Stomach (tissue), 9 donors: ENCODE data around the gene CYBA. TPM values are rescaled to one million over a fixed set of nuclear protein-coding genes. Genes with fewer than 3 reads are reported as not detected.

Source experiments
- DNase-seq, 2 donors: peaks; one replicate each; pipeline versions ENCODE4 v3.0.0 to v3.0.0-alpha.2; 2013 to 2019
- H3K27ac ChIP-seq, 5 donors: fragments of 200-600 bp in 4 of 5; sonication (generic) in 4 of 5; one replicate each; pipeline ENCODE4 v1.5.1; 2013 to 2019; ENCODE audit warnings: mild to moderate bottlenecking in 1 of 5, moderate library complexity in 1 of 5
- H3K27me3 ChIP-seq, 3 donors: fragments of 200-600 bp; sonication (generic); one replicate each; pipeline ENCODE4 v1.5.1; 2017 to 2019; ENCODE audit warnings: mixed run types in 1 of 3
- H3K36me3 ChIP-seq, 4 donors: fragments of 200-600 bp; sonication (generic); 1 replicate in 3 of 4; 2 replicates in 1 of 4; pipeline ENCODE4 v1.5.1; 2016 to 2019
- H3K4me1 ChIP-seq, 4 donors: fragments of 200-600 bp; sonication (generic); one replicate each; pipeline ENCODE4 v1.5.1; 2016 to 2019
- H3K4me3 ChIP-seq, 4 donors: fragments of 200-600 bp; sonication (generic) in 3 of 4; one replicate each; pipeline ENCODE4 v1.5.1; 2016 to 2019; ENCODE audit warnings: mild to moderate bottlenecking in 1 of 4
- H3K9me3 ChIP-seq, 4 donors: fragments of 200-600 bp; sonication (generic); one replicate each; pipeline ENCODE4 v1.5.1; 2016 to 2019
- EP300 ChIP-seq: sonication (generic); formaldehyde crosslinking; IDR thresholded peaks from one replicate; pipeline ENCODE4 v1.6.1; 2017; ENCODE audit warnings: antibody characterized with exemption
- POLR2A ChIP-seq, 4 donors: fragments of 450-650 bp; IDR thresholded peaks; one replicate each; pipeline ENCODE4 v1.6.1; 2016; ENCODE audit warnings: antibody characterized with exemption in 4 of 4, control low read depth in 2 of 4, mild to moderate bottlenecking in 1 of 4, moderate library complexity in 1 of 4
- POLR2AphosphoS5 ChIP-seq, 3 donors: sonication (generic); formaldehyde crosslinking; IDR thresholded peaks; one replicate each; pipeline ENCODE4 v1.6.1; 2016; ENCODE audit warnings: antibody characterized with exemption in 3 of 3
- WGBS, 5 donors: extraction: QIAGEN DNeasy Blood & Tissue Kit in 3 of 5; methylation state at CpG; one replicate each; pipeline versions ENCODE4 v1.1.5 to v1.1.7; 2013 to 2018; 5-methylcytosine and 5-hydroxymethylcytosine counted together
- intact Hi-C: fragments of 100-400 bp; cut with DNase I; formaldehyde crosslinking; loops from one replicate; pipeline ENCODE4 v1.15.1; 2023; ENCODE audit warnings: low total_unique reads
- polyA plus RNA-seq, 3 donors: library from polyadenylated mRNA; stranded (reverse); fragments of 200-250 nt; gene quantifications; one replicate each; pipeline ENCODE4 v1.2.3, GENCODE V29; 2013
- total RNA-seq, 5 donors: library from RNA; depleted of rRNA; stranded (reverse); fragments of >200 nt; gene quantifications; one replicate each; pipeline versions ENCODE4 v1.1.0 to v1.2.3, GENCODE V29; 2014 to 2016
- TF ChIP-seq, protein P1 (sequence below), 7 experiments: fragments of 450-650 bp in 4 of 7; fragments of 200-600 bp in 3 of 7; sonication (generic) in 3 of 7; IDR thresholded peaks; one replicate each; pipeline ENCODE4 v1.5.1; 2016 to 2019; ENCODE audit warnings: antibody characterized with exemption in 7 of 7, control low read depth in 2 of 7, mild to moderate bottlenecking in 1 of 7
- donor health status: healthy with polysubstance abuse.
- donor health status: Bipolar disorder and iron deficiency.
- donor health status: healthy.

The CYBA gene
- total and polyA plus RNA-seq, 8 donors, result 21.0 to 480 (median 162) TPM

GRCh38 chr16:88695753-88696152 lies 44.9 kb upstream of the CYBA start:
- no peak overlapping the region for H3K4me3 ChIP-seq
- no peak for DNase-seq
- H3K9me3 ChIP-seq, result no peaks in the 10 kb centered on the region
- TF ChIP-seq POLR2A (IDR thresholded peaks at IDR 0.05) (no peak), POLR2AphosphoS5 (IDR thresholded peaks at IDR 0.05) (no peak), EP300 (no peak)
- TF ChIP-seq, protein P1, sequence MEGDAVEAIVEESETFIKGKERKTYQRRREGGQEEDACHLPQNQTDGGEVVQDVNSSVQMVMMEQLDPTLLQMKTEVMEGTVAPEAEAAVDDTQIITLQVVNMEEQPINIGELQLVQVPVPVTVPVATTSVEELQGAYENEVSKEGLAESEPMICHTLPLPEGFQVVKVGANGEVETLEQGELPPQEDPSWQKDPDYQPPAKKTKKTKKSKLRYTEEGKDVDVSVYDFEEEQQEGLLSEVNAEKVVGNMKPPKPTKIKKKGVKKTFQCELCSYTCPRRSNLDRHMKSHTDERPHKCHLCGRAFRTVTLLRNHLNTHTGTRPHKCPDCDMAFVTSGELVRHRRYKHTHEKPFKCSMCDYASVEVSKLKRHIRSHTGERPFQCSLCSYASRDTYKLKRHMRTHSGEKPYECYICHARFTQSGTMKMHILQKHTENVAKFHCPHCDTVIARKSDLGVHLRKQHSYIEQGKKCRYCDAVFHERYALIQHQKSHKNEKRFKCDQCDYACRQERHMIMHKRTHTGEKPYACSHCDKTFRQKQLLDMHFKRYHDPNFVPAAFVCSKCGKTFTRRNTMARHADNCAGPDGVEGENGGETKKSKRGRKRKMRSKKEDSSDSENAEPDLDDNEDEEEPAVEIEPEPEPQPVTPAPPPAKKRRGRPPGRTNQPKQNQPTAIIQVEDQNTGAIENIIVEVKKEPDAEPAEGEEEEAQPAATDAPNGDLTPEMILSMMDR (IDR thresholded peaks at IDR 0.05), result no peak
- H3K4me1 ChIP-seq, result peaks cover 0 to 32% (median 13%) of the 10 kb centered on the region in 4 donors
- 88 to 94% (median 92%) methylated on average over 6 to 7 of the region's 7 CpGs for WGBS, 5 donors
- intact Hi-C loops, result no loop called here
- peaks cover 0 to 18% (median 0%) of the 10 kb centered on the region in 3 donors for H3K27me3 ChIP-seq
- H3K27ac ChIP-seq, result no peak overlapping the region
- peaks cover 26 to 58% (median 50%) of the 10 kb centered on the region in 4 donors for H3K36me3 ChIP-seq

DNA sequence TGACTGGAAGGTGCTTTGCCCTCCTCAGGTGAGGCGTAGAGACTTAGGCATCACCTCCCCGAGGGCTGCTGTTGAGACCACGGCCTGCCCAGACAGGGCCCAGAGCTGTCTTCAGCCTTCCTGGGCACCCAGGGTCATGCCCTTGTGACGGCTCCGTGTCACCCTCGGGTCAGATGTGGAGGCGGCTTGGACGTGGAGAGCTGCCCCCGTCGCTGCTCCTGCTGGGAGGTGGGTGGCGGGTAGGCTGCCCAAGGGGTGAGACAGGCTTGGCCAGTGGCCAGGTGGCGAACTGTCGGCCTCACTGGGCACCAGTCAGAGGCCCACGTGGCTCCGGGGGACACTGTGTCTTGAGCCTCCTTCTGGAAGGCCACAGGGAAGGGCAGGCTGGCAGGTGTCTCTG lies 44.4 kb upstream of the CYBA start:
- Histone ChIP-seq H3K4me3 (no peak overlapping the region), H3K27ac (no peak overlapping the region), H3K9me3 (no peaks in the 10 kb centered on the region), H3K4me1 (peaks cover 0 to 26% (median 10%) of the 10 kb centered on the region in 4 donors), H3K36me3 (peaks cover 26 to 53% (median 45%) of the 10 kb centered on the region in 4 donors), H3K27me3 (peaks cover 0 to 24% (median 0%) of the 10 kb centered on the region in 3 donors)
- no peak for TF ChIP-seq EP300
- no peak for TF ChIP-seq POLR2AphosphoS5 (IDR thresholded peaks at IDR 0.05)
- TF ChIP-seq, protein P1 (IDR thresholded peaks at IDR 0.05), result no peak
- TF ChIP-seq POLR2A (IDR thresholded peaks at IDR 0.05), result no peak
- WGBS, 5 donors, result 65 to 87% (median 71%) methylated on average over 2 to 15 of the region's 15 CpGs
- intact Hi-C loops, result no loop called here
- DNase-seq, result no peak

DNA sequence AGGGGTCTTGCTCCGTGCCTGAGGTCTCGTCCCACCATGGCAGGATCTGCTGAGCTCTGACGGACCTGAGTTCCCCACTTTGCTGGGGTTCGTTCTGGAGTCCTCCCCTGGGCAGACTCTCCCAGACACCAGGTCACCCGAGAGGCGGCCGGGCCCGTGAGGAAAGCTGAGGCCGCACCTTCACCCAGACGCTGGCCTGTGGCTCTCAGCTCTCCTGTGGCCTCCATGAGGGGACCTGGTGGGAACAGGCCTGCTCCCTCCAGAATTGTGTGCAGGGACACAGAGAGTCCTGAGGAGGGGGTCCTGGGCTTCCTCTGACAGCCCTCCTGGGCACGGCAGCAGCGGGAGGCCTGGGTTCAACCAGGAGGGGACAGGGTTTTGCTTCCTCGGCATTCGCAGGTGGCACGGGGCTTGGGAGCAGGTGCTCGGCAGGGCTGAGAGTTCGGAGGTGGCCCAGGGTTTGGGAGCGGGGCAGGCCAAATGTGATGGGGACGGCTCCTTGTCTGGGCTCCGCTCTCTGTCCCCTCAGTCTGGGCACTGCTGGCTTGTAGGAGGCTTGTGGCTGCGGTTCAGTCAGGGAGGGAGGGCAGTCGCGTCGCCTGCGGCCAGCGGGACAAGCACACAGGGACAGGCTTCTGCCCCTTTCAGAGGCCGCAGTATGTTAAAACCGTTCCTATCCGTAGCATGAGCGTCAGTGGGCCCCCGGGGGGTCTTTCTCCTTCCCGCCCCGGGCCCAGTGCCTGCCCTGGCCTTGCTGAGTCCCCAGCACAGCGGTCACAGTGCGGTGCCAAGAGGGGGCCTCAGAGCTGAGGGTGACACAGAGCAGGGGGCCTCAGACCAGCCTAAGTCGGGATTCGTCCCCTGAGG lies 43.6 kb upstream of the CYBA start:
- peaks cover 0 to 19% (median 9%) of the 10 kb centered on the region in 4 donors for H3K4me1 ChIP-seq
- no peak for DNase-seq
- peaks cover 0 to 31% (median 0%) of the 10 kb centered on the region in 3 donors for H3K27me3 ChIP-seq
- TF ChIP-seq, protein P1 (IDR thresholded peaks at IDR 0.05), result no peak
- TF ChIP-seq POLR2A (IDR thresholded peaks at IDR 0.05) (no peak), EP300 (no peak), POLR2AphosphoS5 (IDR thresholded peaks at IDR 0.05) (no peak)
- intact Hi-C loops, result no loop called here
- H3K36me3 ChIP-seq, result peaks cover 23 to 45% (median 37%) of the 10 kb centered on the region in 4 donors
- no peak overlapping the region for H3K27ac ChIP-seq
- no peaks in the 10 kb centered on the region for H3K9me3 ChIP-seq
- no peak overlapping the region for H3K4me3 ChIP-seq
- WGBS, 5 donors, result 81 to 92% (median 89%) methylated on average over 24 to 37 of the region's 37 CpGs

GRCh38 chr16:88693420-88694177 lies 42.7 kb upstream of the CYBA start:
- no peak for DNase-seq
- intact Hi-C loops, result no loop called here
- Histone ChIP-seq H3K27ac (no peak overlapping the region), H3K4me3 (no peak overlapping the region), H3K36me3 (peaks cover 21 to 37% (median 29%) of the 10 kb centered on the region in 4 donors), H3K27me3 (peaks cover under 1 to 40% (median 1%) of the 10 kb centered on the region in 3 donors), H3K4me1 (peaks cover 0 to 18% (median 9%) of the 10 kb centered on the region in 4 donors), H3K9me3 (no peaks in the 10 kb centered on the region)
- TF ChIP-seq, protein P1 (IDR thresholded peaks at IDR 0.05), result no peak
- no peak for TF ChIP-seq POLR2A (IDR thresholded peaks at IDR 0.05)
- no peak for TF ChIP-seq EP300
- no peak for TF ChIP-seq POLR2AphosphoS5 (IDR thresholded peaks at IDR 0.05)
- 80 to 86% (median 82%) methylated on average over 19 to 39 of the region's 39 CpGs for WGBS, 5 donors
